Measurements from ENCODE around the gene MRPL4.

DNA sequence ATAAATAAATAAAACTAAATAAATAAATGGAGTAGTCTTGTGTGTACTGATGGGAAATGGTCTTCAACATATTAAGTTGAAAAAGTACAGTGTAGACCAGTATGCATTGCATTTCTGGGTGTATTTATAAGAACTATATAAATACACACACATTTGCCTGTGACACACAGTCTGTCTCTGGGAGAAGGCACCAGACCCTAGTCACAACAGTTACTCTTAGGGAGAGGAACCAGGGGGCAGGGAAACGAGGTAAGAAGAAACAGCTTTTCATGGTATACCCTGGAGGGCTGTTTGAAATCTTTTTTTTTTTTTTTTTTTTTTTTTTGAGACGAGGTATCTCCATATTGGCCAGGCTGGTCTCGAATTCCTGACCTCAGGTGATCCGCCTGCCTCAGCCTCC lies 18.1 kb upstream of the MRPL4 start:
- TF ChIP-seq CTCF (IDR thresholded peaks at IDR 0.05): no peak
- no peak for TF ChIP-seq POLR2A (IDR thresholded peaks at IDR 0.05)
